SK-N-SH treated with all-trans-retinoic acid at 6 μM for 48 hours (cell line): Measurements from ENCODE around the gene METRNL.

ENCODE experiments used
- ATAC-seq: fragments of 200-7000 bp; cut with Tn5 transposase; 3 replicates; pipeline ENCODE4 v1.9.1; 2020; ENCODE audit warnings: mild to moderate bottlenecking, moderate library complexity
- BACH2 ChIP-seq: fragments of 250-450 bp; sonication (Bioruptor Pico); IDR thresholded peaks from 2 replicates; pipeline ENCODE4 v1.9.0; 2021; ENCODE audit warnings: mild to moderate bottlenecking, borderline replicate concordance
- CREB5 ChIP-seq: fragments of 250-450 bp; sonication (Bioruptor Pico); IDR thresholded peaks from 2 replicates; pipeline ENCODE4 v1.5.1; 2020; ENCODE audit warnings: low read depth, mild to moderate bottlenecking, moderate library complexity
- CSRNP3 ChIP-seq: fragments of 250-450 bp; sonication (Bioruptor Pico); IDR thresholded peaks from 2 replicates; pipeline ENCODE4 v1.5.1; 2021; ENCODE audit warnings: mild to moderate bottlenecking, moderate library complexity
- ESRRG ChIP-seq: fragments of 250-450 bp; sonication (Bioruptor Pico); IDR thresholded peaks from 2 replicates; pipeline ENCODE4 v1.6.1; 2021; ENCODE audit warnings: mild to moderate bottlenecking
- GLIS3 ChIP-seq: fragments of 250-450 bp; sonication (Bioruptor Pico); IDR thresholded peaks from 2 replicates; pipeline ENCODE4 v1.5.0; 2020; ENCODE audit warnings: mild to moderate bottlenecking, moderate library complexity
- ISL1 ChIP-seq: fragments of 250-450 bp; sonication (Bioruptor Pico); IDR thresholded peaks from 2 replicates; pipeline ENCODE4 v2.1.2; 2022; ENCODE audit warnings: mild to moderate bottlenecking, moderate library complexity
- OSR1 ChIP-seq: fragments of 250-450 bp; sonication (Bioruptor Pico); IDR thresholded peaks from 2 replicates; pipeline ENCODE4 v1.8.0; 2022; ENCODE audit warnings: moderate library complexity, mild to moderate bottlenecking, inconsistent platforms
- PATZ1 ChIP-seq: fragments of 250-450 bp; sonication (Bioruptor Pico); IDR thresholded peaks from 2 replicates; pipeline ENCODE4 v1.8.0; 2020; ENCODE audit warnings: mild to moderate bottlenecking, moderate library complexity, borderline replicate concordance
- POU6F1 ChIP-seq: fragments of 250-450 bp; sonication (Bioruptor Pico); IDR thresholded peaks from 2 replicates; pipeline ENCODE4 v1.8.0; 2021; ENCODE audit warnings: low read depth, mild to moderate bottlenecking, moderate library complexity, borderline replicate concordance
- PPARA ChIP-seq: fragments of 250-450 bp; sonication (Bioruptor Pico); IDR thresholded peaks from 2 replicates; pipeline ENCODE4 v1.5.0; 2020; ENCODE audit warnings: mild to moderate bottlenecking, borderline replicate concordance
- SNAI2 ChIP-seq: fragments of 250-450 bp; sonication (Bioruptor Pico); IDR thresholded peaks from 2 replicates; pipeline ENCODE4 v1.5.0; 2020; ENCODE audit warnings: mild to moderate bottlenecking, moderate library complexity
- TOX ChIP-seq: fragments of 250-450 bp; sonication (Bioruptor Pico); IDR thresholded peaks from 2 replicates; pipeline ENCODE4 v1.8.0; 2021; ENCODE audit warnings: mild to moderate bottlenecking, moderate library complexity, borderline replicate concordance
- TSHZ2 ChIP-seq: fragments of 250-450 bp; sonication (Bioruptor Pico); IDR thresholded peaks from 2 replicates; pipeline ENCODE4 v1.5.0; 2020; ENCODE audit warnings: mild to moderate bottlenecking, moderate library complexity
- ZC3H10 ChIP-seq: fragments of 250-450 bp; sonication (Bioruptor Pico); IDR thresholded peaks from 2 replicates; pipeline ENCODE4 v1.5.1; 2021; ENCODE audit warnings: mild to moderate bottlenecking, moderate library complexity
- ZFP3 ChIP-seq: fragments of 250-450 bp; sonication (Bioruptor Pico); IDR thresholded peaks from 2 replicates; pipeline ENCODE4 v1.5.0; 2020; ENCODE audit warnings: mild to moderate bottlenecking, moderate library complexity
- ZFP30 ChIP-seq: fragments of 450-650 bp; formaldehyde crosslinking; IDR thresholded peaks from 2 replicates; pipeline ENCODE4 v1.5.0; 2022; ENCODE audit warnings: mild to moderate bottlenecking, moderate library complexity
- ZNF70 ChIP-seq: fragments of 450-650 bp; formaldehyde crosslinking; IDR thresholded peaks from 2 replicates; pipeline ENCODE4 v1.5.0; 2020; ENCODE audit warnings: mild to moderate bottlenecking, moderate library complexity
- ZNF8 ChIP-seq: fragments of 450-650 bp; formaldehyde crosslinking; IDR thresholded peaks from 2 replicates; pipeline ENCODE4 v1.5.0; 2020; ENCODE audit warnings: mild to moderate bottlenecking, moderate library complexity

Gene METRNL

GRCh38 chr17:83099570-83100181 is 20.3 kb downstream of the METRNL start:
- TF ChIP-seq PATZ1 (CRISPR knock-in tag) = peak; percentile 16; the same call in 1 of the 2 replicates
- no peak for TF ChIP-seq TOX (CRISPR knock-in tag)
- TF ChIP-seq PPARA (CRISPR knock-in tag) = no peak
- no peak for TF ChIP-seq TSHZ2 (CRISPR knock-in tag)
- no peak for TF ChIP-seq POU6F1 (CRISPR knock-in tag)
- TF ChIP-seq ZNF70 = no peak
- peak; percentile 5; the same call in 1 of the 2 replicates for TF ChIP-seq GLIS3 (CRISPR knock-in tag)
- no peak for TF ChIP-seq OSR1 (CRISPR knock-in tag)
- TF ChIP-seq ZC3H10 (CRISPR knock-in tag) = no peak
- TF ChIP-seq ZFP3 = 0 out of 2 replicates have a peak, but pooled peaks have one; percentile 22
- peak; percentile 35; the same call in 1 of the 2 replicates for TF ChIP-seq CREB5 (CRISPR knock-in tag)
- peak; percentile 44 for ATAC-seq

GRCh38 chr17:83100220-83100852 is 20.9 kb downstream of the METRNL start:
- peak; percentile 13 for ATAC-seq
- TF ChIP-seq CREB5 (CRISPR knock-in tag) (no peak), SNAI2 (CRISPR knock-in tag) (no peak)
- TF ChIP-seq, all 23 proteins: peak for 0

GRCh38 chr17:83100853-83101391 is 21.5 kb downstream of the METRNL start:
- TF ChIP-seq TSHZ2 (CRISPR knock-in tag) (no peak), SNAI2 (CRISPR knock-in tag) (no peak), ZC3H10 (CRISPR knock-in tag) (no peak), OSR1 (CRISPR knock-in tag) (no peak), BACH2 (CRISPR knock-in tag) (no peak), ISL1 (CRISPR knock-in tag) (no peak), ZFP30 (CRISPR knock-in tag) (no peak), CREB5 (CRISPR knock-in tag) (no peak), ZNF70 (no peak), ESRRG (CRISPR knock-in tag) (no peak), TOX (CRISPR knock-in tag) (no peak), ZNF8 (CRISPR knock-in tag) (no peak), CSRNP3 (CRISPR knock-in tag) (no peak), GLIS3 (CRISPR knock-in tag) (no peak)
- ATAC-seq = no peak
